ENCODE data around the gene OR52E8.

OR52E8 gene

DNA sequence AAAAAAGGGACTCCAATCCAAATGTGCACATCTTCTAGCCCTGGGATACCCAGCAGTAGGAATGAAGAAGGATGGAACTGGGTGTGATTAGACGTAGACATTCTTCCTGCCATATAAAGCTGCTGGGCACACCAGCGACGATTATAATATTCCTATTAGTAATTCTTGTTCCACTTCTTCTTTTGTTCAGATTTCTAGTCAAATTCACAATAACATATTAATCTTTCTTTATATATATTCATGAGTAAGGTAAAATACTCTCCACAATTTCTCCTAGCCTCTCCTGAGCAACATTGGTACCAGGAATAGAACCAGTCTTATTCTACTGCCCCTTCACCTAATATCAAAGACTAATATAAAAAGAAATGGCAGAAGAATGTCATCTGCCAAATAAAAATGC, at the start of gene OR52E8:
OR52E8 (minus strand) TSS at position 101 of the 400 bp plus-strand sequence; CDS start at position 101, 0 bp downstream.
- no peak for DNase-seq

DNA sequence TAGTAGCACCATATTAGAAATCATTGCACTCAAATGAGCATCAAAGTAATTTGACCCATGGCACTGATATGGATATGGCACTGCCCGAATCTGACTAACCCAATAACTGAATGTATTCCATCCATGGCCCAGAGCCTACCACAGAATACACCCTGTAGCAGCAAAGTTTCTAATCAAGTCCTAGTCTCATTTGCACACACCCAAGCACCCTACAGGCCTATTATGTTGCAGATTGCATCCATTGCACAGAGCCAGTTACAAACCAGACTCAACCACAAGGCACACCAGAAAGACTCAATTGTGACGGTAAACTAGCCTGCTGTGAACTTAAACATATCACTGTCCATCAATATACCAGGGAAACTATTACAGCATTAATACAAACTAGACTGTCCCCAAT, 42.0 kb upstream of the OR52E8 start:
- DNase-seq, result no peak

DNA sequence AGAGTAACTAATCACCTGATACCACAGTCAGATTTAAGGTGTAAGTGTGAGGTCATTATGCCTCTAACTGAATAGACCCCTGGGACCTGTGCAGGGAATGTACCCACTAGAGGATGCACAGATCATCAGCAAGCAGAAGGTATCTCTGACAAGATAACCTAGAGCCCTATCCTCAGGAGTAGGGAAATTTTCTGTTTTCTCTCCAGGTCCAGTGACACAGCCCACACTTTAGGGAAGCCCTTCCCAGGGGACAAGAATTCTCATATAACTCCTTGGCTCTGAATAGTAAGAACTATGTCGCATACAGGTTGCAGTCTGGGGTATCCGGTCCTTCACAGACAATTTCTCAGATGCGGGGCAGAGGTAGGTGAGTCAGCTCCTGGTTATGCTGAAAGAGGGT, 35.4 kb upstream of the OR52E8 start, which contains the start of gene OR52E5:
OR52E5 (plus strand) TSS at position 301 of the 400 bp plus-strand sequence. CDS start 7,569 bp downstream, outside the sequence.
- no peak for DNase-seq

DNA sequence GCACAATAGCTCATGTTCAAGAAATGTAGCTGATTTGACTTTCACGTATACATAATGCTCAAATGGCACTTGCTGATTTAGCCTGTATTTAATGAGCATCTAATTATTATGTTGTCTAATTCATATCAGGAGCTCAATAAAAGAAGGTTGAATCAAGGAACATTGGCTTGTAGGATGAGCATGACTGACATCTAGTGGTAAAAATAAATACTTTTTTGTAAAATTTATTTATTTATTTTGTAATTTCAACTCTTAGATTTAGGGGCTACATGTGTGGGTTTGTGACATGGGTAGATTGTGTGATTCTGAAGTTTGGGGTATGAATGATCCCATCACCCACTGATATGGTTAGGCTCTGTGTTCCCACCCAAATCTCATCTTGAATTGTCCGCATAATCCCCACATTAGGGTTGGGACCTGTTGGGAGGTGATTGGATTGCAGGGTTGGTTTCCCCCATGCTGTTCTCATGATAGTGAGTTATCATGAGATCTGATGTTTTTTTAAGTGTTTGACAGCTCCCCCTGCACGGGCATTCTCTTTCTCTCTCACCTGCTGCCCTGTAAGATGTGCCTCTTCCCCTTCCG, 33.8 kb upstream of the OR52E8 start:
- no peak for DNase-seq

DNA sequence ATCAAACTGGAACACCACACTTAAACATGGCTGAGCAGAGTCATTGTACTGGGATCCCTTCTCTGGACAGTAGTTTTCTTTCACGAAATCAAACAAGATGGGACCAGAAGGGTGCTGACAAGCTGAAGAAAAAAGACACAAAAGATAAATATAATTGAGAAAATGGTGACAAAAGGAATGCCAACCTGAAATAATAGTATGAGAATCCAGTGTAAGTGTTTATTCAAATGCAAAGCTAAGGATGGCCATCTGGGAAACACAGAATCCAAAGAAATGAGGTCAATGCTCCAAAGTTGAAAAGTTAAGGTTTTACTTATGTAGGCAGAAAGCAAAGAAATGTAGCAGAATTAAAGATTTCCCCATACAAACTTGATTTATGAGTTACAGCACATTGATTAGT, 30.2 kb upstream of the OR52E8 start:
- DNase-seq, result no peak

DNA sequence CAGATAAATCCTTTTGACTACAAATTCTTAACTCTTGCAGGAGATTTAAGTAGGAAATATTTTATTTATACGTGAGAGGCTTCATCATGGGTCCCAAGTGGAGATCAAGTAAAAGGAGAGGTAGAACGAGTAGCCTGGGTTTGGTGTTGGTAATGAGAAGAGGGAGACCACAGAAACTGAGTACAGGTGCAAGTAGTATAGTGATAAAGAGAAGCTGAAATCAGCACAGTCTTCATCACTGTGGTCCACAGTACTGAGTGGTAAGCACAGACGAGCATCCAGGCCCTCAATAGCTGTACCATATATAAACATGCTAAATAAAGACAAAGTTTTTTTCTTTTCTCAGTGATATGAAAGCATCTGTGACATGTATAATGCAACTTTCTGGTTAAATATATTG, 29.7 kb upstream of the OR52E8 start:
- no peak for DNase-seq

DNA sequence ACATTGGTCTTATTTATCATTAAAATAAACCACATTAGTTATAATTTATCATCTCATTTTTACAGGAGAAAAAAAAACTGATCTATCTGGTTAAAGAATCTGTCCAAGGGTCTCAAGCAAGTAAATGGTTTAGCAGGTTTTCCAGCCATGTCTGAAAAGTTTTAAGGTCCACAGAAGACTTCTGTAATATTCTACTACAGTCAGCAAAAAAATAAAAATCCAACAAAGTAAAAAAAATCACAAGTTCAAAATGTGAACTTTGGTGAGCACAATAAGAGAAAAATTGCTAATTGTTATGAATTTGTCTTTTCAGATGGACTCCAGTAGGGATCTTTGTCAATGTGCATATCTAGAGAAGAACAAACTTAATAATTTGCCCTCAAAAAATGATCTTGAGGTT, 24.3 kb upstream of the OR52E8 start:
- no peak for DNase-seq

DNA sequence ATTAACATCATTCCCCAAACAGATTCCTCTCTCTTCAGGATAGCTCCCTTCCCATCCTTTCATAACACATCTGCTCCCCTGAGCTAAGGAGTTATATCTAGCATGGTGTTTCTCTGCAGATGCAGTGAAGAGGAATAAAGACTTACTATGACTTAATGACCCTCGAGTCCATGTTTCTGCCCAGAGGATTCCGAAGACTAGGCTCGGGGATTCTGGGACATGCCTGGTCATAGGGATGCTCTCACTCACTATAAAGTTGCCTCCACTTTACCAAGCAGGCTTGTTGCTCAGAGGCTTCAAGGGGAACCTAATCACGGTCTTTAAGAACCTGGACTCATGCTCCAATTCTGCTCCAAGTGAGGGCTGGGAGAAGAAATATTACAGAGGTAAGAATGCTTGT, 22.8 kb upstream of the OR52E8 start, which contains the start of gene OR52E4:
OR52E4 (plus strand) TSS at position 301 of the 400 bp plus-strand sequence. CDS start 3,664 bp downstream, outside the sequence.
- DNase-seq, result no peak

DNA sequence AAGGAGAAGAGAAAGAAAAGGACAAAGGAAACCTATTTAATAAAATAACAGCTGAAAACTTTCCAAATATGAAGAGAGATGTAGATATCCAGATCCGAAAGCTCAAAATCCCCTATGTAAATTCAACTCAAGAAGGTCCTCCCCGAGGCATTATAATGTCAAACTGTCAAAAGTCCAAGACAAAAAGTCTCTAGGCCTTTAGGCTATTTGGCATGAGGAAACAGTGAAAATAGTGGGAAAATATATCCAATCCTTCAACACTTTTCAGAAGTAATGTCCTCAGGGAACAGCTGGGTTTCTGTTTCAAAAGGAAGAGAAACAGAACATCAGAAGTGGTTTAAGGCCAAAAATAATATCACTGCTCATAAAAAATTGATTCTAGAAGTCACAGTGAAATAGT, 21.1 kb upstream of the OR52E8 start:
- DNase-seq, result no peak

DNA sequence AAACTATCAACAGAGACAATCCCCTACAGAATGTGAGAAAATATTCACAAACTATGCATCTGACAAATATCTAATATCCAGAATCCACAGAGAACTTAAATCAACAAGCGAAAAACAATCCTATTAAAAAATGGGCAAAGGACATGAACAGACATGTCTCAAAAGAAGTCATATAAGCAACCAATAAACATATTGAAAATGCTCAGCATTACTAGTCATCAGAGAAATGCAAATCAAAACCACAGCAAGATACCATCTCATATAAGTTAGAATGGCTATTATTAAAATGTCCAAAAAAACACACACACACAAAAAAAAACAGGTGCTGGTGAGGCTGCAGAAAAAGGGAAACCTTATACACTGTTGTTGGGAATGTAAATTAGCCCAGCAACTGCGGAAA, 8.3 kb upstream of the OR52E8 start:
- DNase-seq, result no peak

DNA sequence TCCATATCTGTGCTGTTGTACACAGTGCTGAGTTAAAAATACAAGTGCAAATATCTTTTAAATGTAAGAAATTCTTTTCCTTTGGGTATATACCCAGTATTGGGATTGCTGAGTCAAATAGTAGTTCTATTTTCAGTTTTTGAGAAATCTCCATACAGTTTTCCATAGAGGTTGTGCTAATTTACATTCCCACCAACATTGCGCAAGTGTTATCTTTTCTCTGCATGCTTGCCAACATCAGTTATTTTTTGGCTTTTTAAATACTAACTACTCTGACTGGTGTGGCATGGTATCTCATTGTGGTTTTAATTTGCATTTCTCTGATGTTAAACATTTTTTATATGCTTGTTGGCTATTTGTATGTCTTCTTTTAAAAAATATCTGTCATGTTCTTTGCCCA, 6.5 kb downstream of the OR52E8 start:
- no peak for DNase-seq

DNA sequence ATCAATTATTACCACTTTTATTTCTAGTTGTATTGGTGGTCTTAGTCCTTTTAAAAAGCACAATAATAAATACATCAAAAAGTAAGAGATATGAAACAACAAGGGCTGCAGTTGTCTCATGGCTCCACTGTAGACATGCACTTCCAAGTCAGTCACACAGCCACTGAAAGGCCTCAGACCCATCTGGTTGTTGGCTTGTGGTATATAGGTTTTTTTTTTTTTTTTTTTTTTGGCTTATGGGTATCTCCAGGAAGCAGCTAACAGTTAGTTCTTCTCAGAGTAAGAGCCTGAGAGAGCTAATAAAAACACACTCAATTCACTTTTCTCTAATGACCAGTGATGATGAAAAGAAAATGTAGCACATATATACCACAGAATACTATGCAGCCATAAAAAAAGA, 9.8 kb downstream of the OR52E8 start:
- no peak for DNase-seq

DNA sequence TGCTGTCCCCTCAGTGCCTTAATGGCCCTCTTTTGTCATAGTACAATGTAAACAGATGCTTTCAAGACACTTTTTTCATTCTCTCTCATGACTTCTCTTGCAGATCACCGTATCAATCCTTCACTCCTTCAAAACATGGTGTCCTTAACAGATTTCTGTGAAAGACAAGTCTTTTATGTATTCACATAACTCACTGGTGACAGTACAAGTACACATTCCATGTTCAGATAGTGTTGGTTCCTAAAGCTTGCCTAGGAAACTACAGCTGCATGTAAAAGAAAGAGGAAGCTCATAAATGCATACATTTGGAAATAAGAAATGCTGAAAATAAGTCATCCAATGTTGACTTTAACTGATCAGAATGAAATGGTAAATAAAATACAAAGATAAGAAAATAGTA, 10.8 kb downstream of the OR52E8 start:
- no peak for DNase-seq

DNA sequence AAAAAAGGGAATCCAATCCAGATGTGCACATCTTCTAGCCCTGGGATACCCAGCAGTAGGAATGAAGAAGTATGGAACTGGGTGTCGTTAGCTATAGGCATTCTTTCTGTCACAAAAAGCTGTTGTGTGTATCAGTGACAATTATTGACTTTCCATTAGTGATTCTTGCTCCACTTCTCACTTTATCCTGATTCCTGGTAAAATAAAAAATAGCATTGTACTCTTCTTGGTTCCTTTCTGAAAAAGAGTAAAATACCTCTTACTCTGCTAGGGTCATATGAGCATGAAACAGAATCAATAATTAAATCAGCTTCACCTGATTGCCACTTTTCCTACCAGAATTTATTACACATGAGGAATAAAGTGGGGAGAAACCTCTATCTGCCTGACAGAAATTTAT, 15.7 kb downstream of the OR52E8 start, which contains the start of gene OR52E6:
OR52E6 (minus strand) TSS at position 101 of the 400 bp plus-strand sequence; CDS start at position 101, 0 bp downstream.
- DNase-seq, result no peak

DNA sequence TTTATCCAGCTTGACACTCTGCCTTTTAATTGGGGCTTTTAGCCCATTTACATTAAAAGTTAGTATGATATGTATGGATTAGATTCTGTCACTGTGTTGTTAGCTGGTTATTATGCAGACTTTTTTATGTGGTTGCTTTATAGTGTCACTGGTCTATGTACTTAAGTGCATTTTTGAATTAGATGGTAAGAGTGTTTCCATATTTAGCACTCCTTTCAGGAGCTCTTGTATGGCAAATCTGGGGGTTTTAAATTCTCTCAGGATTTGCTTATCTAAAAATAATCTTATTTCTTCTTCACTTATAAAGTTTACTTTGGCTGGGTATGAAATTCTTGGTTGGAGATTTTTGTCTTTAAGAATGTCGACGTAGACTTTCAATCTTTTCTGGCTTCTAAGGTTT, 19.8 kb downstream of the OR52E8 start:
- no peak for DNase-seq

DNA sequence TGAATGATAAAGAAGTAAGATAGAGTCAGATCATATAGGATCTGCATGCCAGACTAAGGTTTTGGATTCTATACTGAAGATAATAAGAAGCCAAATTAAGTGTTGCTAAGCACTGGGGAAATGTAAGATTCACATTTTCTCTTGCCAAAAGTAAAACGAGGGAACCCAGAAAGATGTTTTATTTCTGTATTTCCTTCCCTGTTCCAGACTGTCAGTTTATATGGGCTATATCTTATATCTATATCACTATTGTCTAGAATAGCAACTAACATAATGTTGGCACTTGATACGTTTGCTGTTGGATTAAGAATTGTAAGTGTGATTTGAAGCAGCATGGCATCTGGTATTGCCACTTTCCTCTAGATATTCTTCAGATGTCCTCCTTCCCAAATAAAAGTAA, 24.0 kb downstream of the OR52E8 start:
- DNase-seq, result no peak

DNA sequence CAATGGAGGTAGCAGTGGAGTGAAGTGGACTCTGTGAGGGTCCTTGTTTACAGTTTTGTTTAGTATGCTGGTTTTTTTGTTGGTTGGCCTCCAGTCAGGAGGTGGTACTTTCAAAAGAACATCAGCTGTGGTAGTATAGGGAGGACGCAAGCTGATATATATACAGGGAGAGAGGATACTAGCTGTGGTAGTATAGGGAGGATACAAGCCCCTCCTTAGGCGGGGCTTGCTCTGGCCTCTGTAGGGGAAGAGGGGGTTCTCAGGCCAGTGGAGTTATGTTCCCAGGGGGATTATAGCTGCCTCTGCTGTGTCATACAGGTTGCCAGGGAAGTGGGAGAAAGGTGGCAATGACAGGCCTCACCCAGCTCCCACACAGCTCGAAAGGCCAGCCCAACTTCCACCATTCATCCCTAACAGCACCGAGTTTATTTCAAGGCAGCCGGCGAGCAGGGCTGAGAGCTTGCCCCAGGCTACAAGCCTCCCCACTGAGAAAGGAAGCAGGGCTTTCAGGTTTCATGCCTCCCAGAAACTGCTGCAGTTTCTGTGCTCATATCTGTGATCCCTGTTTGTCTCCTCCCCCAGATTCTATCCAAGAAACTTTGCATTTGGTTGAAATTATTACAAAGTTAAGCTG, 26.2 kb downstream of the OR52E8 start:
- no peak for DNase-seq

DNA sequence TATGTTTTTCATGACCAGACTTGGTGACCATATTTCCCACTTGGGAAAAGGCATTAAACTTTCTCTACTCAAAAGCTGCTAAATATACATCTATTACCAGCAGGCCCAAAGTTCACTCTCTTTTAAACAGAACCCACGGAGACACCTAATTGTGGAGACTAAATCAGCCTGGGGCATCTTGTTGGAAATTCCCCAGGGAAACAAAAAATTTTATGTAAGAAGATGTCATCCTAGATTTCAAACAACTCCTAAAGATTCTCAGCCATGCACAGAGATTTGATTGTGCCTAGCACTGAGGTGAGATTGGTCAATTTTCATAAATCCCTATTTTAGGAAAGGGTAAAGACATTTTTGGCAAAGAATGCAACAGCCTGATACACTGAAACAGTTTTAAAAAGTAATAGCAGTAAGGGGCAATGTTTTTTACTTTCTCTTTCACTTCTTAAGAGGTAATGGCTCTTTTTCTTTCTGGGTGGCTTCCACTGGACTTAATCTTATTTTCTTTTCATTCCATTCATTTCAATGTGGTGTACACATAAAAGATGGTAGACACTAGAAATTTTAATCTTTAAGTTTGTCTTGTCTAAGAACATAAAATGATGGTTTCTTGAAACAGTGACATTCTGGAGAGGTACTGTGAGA, 39.1 kb downstream of the OR52E8 start:
- DNase-seq, result no peak

DNA sequence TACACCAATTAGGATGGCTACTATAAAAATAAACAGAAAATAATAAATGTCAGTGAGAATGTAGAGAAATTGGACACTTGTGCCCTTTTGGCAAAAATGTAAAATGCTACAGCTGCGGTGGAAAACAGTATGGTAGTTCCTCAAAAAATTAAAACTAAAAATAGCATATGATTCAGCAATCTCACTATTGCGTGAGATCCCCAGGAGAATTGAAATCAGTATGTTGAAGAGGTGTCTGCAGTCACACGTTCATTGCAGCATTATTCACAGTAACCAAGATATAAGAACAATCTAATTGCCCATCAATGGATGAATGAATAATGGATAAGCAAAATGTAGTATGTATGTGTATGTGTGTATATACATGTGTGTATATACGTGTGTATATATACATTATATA, 42.0 kb downstream of the OR52E8 start:
- DNase-seq, result no peak

DNA sequence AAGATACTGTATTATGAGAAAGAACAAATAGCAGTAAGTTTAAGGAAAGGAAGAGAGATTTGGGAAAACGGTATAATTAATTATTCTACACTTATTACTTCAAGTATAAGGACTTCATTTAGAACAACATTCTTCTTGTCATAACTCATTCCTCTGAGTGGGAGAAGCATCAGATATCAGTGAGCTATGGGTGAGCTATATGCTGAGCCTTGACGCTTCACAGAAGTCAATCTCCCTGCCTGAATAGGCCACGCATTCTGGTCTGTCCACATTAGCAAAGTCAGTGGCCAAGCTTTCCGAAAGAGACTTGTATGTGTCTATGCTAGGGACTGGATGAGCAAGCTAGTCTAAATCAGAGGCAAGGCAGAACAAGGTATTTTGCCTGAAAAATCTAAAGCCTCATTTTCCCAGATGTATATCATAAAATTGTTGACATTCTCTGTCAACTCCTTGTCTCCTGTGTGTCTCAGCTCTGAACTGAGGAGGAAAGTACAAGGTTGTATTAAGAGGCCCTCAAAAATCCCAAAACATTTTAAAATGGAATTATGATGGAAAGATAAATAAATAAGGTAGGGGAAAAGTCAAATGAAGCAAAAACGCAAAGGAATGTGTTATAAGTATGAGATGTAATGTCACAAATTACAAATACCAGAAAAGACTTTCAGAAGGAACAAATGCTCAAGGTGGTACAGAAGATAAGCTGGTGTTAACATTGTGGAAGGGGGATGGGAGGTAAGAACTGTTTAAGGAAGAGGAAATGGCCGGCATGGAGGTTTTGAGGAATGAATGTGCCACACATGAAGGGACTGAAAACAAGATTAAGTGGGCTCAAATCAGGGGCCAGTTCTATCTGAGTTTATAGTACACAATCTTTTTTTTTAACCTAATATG, 47.3 kb downstream of the OR52E8 start:
- no peak for DNase-seq

DNA sequence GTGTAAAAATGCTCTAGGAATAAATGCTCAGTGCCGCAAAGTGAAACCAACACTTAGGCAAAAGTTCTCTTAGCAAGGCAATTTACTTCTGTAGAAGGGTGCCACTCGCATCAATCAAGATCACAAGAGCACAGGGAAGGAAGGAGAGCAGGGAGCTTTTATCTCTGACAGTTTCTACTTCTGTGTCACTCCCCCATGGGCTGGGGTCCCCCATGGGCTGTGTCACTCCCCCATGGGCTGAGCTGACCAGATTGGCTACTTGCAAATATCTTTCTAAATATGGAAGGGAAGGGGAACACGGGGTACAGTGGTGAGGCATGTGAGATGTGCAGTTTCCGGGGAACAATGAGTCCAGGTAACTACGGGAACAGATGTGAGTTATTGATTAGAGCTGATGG, 48.4 kb downstream of the OR52E8 start:
- DNase-seq, result no peak

DNA sequence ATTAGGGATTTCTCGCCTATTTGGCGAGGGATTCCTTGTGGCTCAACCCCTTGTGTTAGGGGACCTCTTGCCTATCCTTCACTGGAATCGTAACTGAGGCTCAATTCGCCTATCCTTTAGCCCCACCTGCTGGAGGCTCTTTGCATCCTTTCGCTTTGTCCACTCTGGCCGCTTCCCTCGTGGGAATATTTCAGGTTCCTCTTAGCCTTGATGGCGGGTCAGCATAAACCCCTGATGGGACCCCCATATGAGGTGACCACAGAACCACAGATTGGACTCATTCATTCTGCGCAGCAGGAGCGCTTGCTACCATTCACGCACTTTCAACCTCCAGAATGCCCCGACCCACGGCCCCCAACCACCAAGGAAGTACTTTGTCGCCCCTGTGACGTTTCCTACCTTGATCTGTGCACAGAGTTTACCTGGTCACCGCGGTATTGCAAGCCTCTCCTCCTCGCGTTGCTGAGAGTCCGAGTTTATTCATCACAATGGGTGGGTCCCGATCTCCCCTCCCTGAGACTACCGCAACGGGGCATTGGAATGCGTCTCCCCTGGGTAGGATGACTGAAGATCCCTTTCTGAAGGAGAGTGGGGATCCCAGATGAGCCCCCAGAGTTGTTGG, 48.9 kb downstream of the OR52E8 start, which contains the start of gene OR52N2:
OR52N2 (plus strand) TSS at position 425 of the 622 bp plus-strand sequence. CDS start 11,412 bp downstream, outside the sequence.
- no peak for DNase-seq

DNA sequence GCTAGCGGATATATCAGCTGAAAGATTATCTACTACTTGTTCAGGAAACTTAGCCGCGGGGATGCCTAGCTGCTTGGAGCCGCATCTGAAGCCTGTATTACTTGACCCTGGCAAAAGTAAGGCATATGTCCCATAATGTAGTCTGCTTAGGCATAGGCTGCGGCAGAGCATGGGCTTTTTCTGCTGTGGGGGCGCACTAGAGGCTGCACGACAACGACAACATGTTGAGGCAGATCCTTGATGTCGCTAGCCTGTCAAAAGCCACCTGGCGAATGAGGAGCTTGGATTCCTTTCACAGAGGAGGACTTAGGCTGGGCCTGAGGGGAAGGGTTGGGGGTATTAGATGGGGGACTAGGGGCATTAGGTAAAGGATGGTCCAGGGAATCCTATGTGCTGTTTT, 49.9 kb downstream of the OR52E8 start:
- no peak for DNase-seq
